Urinary bladder (tissue), 4 donors: Measurements from ENCODE around the gene GALNT14. TPM values are rescaled to one million over a fixed set of nuclear protein-coding genes. Genes with fewer than 3 reads are reported as not detected.

ENCODE experiments used
- DNase-seq: peaks from one replicate; pipeline ENCODE4 v3.0.0-alpha.2; 2015; ENCODE audit errors: extremely low spot score
- H3K27ac ChIP-seq: one replicate; pipeline ENCODE4 v1.5.1; 2013; ENCODE audit warnings: low read depth, mild to moderate bottlenecking, moderate library complexity
- H3K36me3 ChIP-seq: one replicate; pipeline ENCODE4 v1.6.1; 2013; ENCODE audit warnings: mild to moderate bottlenecking, moderate library complexity; ENCODE audit not compliant: insufficient read depth
- H3K4me1 ChIP-seq: one replicate; pipeline ENCODE4 v1.6.1; 2013; ENCODE audit warnings: mild to moderate bottlenecking, moderate library complexity; ENCODE audit not compliant: insufficient read depth
- H3K4me3 ChIP-seq: one replicate; pipeline ENCODE4 v1.5.1; 2013; ENCODE audit warnings: low read depth, low read length
- WGBS: extraction: QIAGEN DNeasy Blood & Tissue Kit; methylation state at CpG from one replicate; pipeline ENCODE4 v1.1.7; 2013; 5-methylcytosine and 5-hydroxymethylcytosine counted together
- polyA plus RNA-seq: library from polyadenylated mRNA; stranded (reverse); fragments of 200-250 nt; gene quantifications from one replicate; pipeline ENCODE4 v1.2.3, GENCODE V29; 2013
- total RNA-seq: library from RNA; depleted of rRNA; stranded (reverse); fragments of >200 nt; gene quantifications from one replicate; pipeline ENCODE4 v1.2.3, GENCODE V29; 2014
- donor health status: healthy with polysubstance abuse.
- donor health status: healthy.

The GALNT14 gene
- total and polyA plus RNA-seq, 2 donors, result 1.1 to 2.9 TPM

GRCh38 chr2:30971231-30972025 lies 166.8 kb downstream of the GALNT14 start:
- H3K4me1 ChIP-seq, result no peaks in the 10 kb centered on the region
- no peak overlapping the region for H3K27ac ChIP-seq
- no peaks in the 10 kb centered on the region for H3K36me3 ChIP-seq
- WGBS, result 69% methylated on average over 19 of the region's 19 CpGs
- no peak overlapping the region for H3K4me3 ChIP-seq
- no peak for DNase-seq

- no peak overlapping the region for H3K4me3 ChIP-seq
- no peak for DNase-seq
- H3K4me1 ChIP-seq, result no peaks in the 10 kb centered on the region
- 70% methylated on average over 4 of the region's 4 CpGs for WGBS
- no peak overlapping the region for H3K27ac ChIP-seq
- no peaks in the 10 kb centered on the region for H3K36me3 ChIP-seq
Observed at GRCh38 chr2:30968660-30969397, 169.4 kb downstream of the GALNT14 start.

GRCh38 chr2:30966786-30967185 lies 171.5 kb downstream of the GALNT14 start:
- H3K36me3 ChIP-seq, result no peaks in the 10 kb centered on the region
- no peak overlapping the region for H3K27ac ChIP-seq
- no peaks in the 10 kb centered on the region for H3K4me1 ChIP-seq
- H3K4me3 ChIP-seq, result no peak overlapping the region
- no peak for DNase-seq
- WGBS, result 95% methylated on average over 4 of the region's 4 CpGs

GRCh38 chr2:30965022-30965531 lies 173.2 kb downstream of the GALNT14 start:
- Histone ChIP-seq H3K4me3 (no peak overlapping the region), H3K36me3 (no peaks in the 10 kb centered on the region), H3K27ac (no peak overlapping the region), H3K4me1 (no peaks in the 10 kb centered on the region)
- no peak for DNase-seq
- 80% methylated on average over 10 of the region's 10 CpGs for WGBS

GRCh38 chr2:30964334-30965005 lies 173.8 kb downstream of the GALNT14 start:
- DNase-seq, result no peak
- H3K4me3 ChIP-seq, result no peak overlapping the region
- no peaks in the 10 kb centered on the region for H3K36me3 ChIP-seq
- H3K4me1 ChIP-seq, result no peaks in the 10 kb centered on the region
- H3K27ac ChIP-seq, result no peak overlapping the region
- 77% methylated on average over 11 of the region's 11 CpGs for WGBS

GRCh38 chr2:30963184-30963583 lies 175.1 kb downstream of the GALNT14 start:
- DNase-seq, result no peak
- no peaks in the 10 kb centered on the region for H3K36me3 ChIP-seq
- H3K27ac ChIP-seq, result no peak overlapping the region
- no peak overlapping the region for H3K4me3 ChIP-seq
- WGBS, result 46% methylated on average over 7 of the region's 7 CpGs
- no peaks in the 10 kb centered on the region for H3K4me1 ChIP-seq

GRCh38 chr2:30960213-30960612 lies 178.0 kb downstream of the GALNT14 start:
- no peak overlapping the region for H3K4me3 ChIP-seq
- 82% methylated on average over 10 of the region's 10 CpGs for WGBS
- no peaks in the 10 kb centered on the region for H3K4me1 ChIP-seq
- no peaks in the 10 kb centered on the region for H3K36me3 ChIP-seq
- DNase-seq, result no peak
- no peak overlapping the region for H3K27ac ChIP-seq

GRCh38 chr2:30959653-30960052 lies 178.6 kb downstream of the GALNT14 start:
- no peak for DNase-seq
- H3K4me1 ChIP-seq, result no peaks in the 10 kb centered on the region
- 88% methylated on average over 3 of the region's 3 CpGs for WGBS
- no peak overlapping the region for H3K27ac ChIP-seq
- no peak overlapping the region for H3K4me3 ChIP-seq
- no peaks in the 10 kb centered on the region for H3K36me3 ChIP-seq

- H3K4me1 ChIP-seq, result no peaks in the 10 kb centered on the region
- 33% methylated on average over 4 of the region's 4 CpGs for WGBS
- no peak overlapping the region for H3K4me3 ChIP-seq
- no peak for DNase-seq
- H3K27ac ChIP-seq, result no peak overlapping the region
- H3K36me3 ChIP-seq, result no peaks in the 10 kb centered on the region
Observed at GRCh38 chr2:30958918-30959265, 179.3 kb downstream of the GALNT14 start.

GRCh38 chr2:30958193-30958917 lies 179.9 kb downstream of the GALNT14 start:
- Histone ChIP-seq H3K4me3 (no peak overlapping the region), H3K4me1 (no peaks in the 10 kb centered on the region), H3K36me3 (no peaks in the 10 kb centered on the region), H3K27ac (no peak overlapping the region)
- no peak for DNase-seq
- WGBS, result 68% methylated on average over 15 of the region's 15 CpGs

GRCh38 chr2:30957591-30957990 lies 180.6 kb downstream of the GALNT14 start:
- no peaks in the 10 kb centered on the region for H3K36me3 ChIP-seq
- no peak overlapping the region for H3K27ac ChIP-seq
- no peaks in the 10 kb centered on the region for H3K4me1 ChIP-seq
- WGBS, result 90% methylated on average over 5 of the region's 5 CpGs
- no peak overlapping the region for H3K4me3 ChIP-seq
- DNase-seq, result no peak

GRCh38 chr2:30956995-30957394 lies 181.2 kb downstream of the GALNT14 start:
- H3K4me3 ChIP-seq, result no peak overlapping the region
- no peak overlapping the region for H3K27ac ChIP-seq
- no peaks in the 10 kb centered on the region for H3K4me1 ChIP-seq
- H3K36me3 ChIP-seq, result no peaks in the 10 kb centered on the region
- no peak for DNase-seq

GRCh38 chr2:30955516-30956132 lies 182.6 kb downstream of the GALNT14 start:
- no peak for DNase-seq
- Histone ChIP-seq H3K4me3 (no peak overlapping the region), H3K27ac (no peak overlapping the region), H3K36me3 (no peaks in the 10 kb centered on the region), H3K4me1 (no peaks in the 10 kb centered on the region)
- WGBS, result 96% methylated on average over 17 of the region's 17 CpGs
